Measurements from ENCODE around the gene HIPK2.

HIPK2 gene

GRCh38 chr7:139732471-139733167 lies 45.2 kb downstream of the HIPK2 start:
- Histone ChIP-seq H3F3A (ENCODE audit: low read depth) (no peaks in the 10 kb centered on the region), H3K27me3 (ENCODE audit: insufficient read depth, low read length, poor library complexity, severe bottlenecking) (no peaks in the 10 kb centered on the region), H2AFZ (ENCODE audit: low read length) (no peak overlapping the region), H3K79me2 (ENCODE audit: insufficient read depth, low read length) (peaks cover 24% of the 10 kb centered on the region), H3K9me3 (ENCODE audit: insufficient read depth, low read depth, low read length) (no peaks in the 10 kb centered on the region), H3K4me2 (ENCODE audit: low read depth, low read length, poor library complexity, severe bottlenecking) (no peak overlapping the region), H3K9me2 (replicated peaks; ENCODE audit: low read depth, low read length) (no peaks in the 10 kb centered on the region), H3K9ac (ENCODE audit: low read depth, low read length, poor library complexity, severe bottlenecking) (no peak overlapping the region), H3K4me1 (ENCODE audit: insufficient read depth, low read length, poor library complexity, severe bottlenecking) (peaks cover 16% of the 10 kb centered on the region), H3K4me3 (ENCODE audit: low read length, poor library complexity, severe bottlenecking) (no peak overlapping the region), H3K36me3 (ENCODE audit: insufficient read depth, low read length) (no peaks in the 10 kb centered on the region), H4K20me1 (ENCODE audit: insufficient read depth, low read length, poor library complexity, severe bottlenecking) (peaks cover 3% of the 10 kb centered on the region)
- TF ChIP-seq EZH2phosphoT487 (IDR thresholded peaks at IDR 0.05; ENCODE audit: borderline replicate concordance): no peak
- no peak for TF ChIP-seq CTCF (conservative IDR thresholded peaks at IDR 0.05; ENCODE audit: low read length)

- Histone ChIP-seq H3K4me2 (ENCODE audit: low read depth, low read length, poor library complexity, severe bottlenecking) (no peak overlapping the region), H3K36me3 (ENCODE audit: insufficient read depth, low read length) (no peaks in the 10 kb centered on the region), H4K20me1 (ENCODE audit: insufficient read depth, low read length, poor library complexity, severe bottlenecking) (no peaks in the 10 kb centered on the region), H3K9me2 (replicated peaks; ENCODE audit: low read depth, low read length) (no peaks in the 10 kb centered on the region), H3K4me1 (ENCODE audit: insufficient read depth, low read length, poor library complexity, severe bottlenecking) (peaks cover 16% of the 10 kb centered on the region), H3K9ac (ENCODE audit: low read depth, low read length, poor library complexity, severe bottlenecking) (no peak overlapping the region), H3K4me3 (ENCODE audit: low read length, poor library complexity, severe bottlenecking) (no peak overlapping the region), H3F3A (ENCODE audit: low read depth) (no peaks in the 10 kb centered on the region), H3K27me3 (ENCODE audit: insufficient read depth, low read length, poor library complexity, severe bottlenecking) (no peaks in the 10 kb centered on the region), H3K79me2 (ENCODE audit: insufficient read depth, low read length) (peaks cover 21% of the 10 kb centered on the region), H2AFZ (ENCODE audit: low read length) (no peak overlapping the region), H3K9me3 (ENCODE audit: insufficient read depth, low read depth, low read length) (no peaks in the 10 kb centered on the region)
- TF ChIP-seq EZH2phosphoT487 (IDR thresholded peaks at IDR 0.05; ENCODE audit: borderline replicate concordance) (no peak), CTCF (conservative IDR thresholded peaks at IDR 0.05; ENCODE audit: low read length) (no peak)
Measured at GRCh38 chr7:139731802-139732470, 45.9 kb downstream of the HIPK2 start.

- H3F3A ChIP-seq (ENCODE audit: low read depth): no peaks in the 10 kb centered on the region
- H3K9ac ChIP-seq (ENCODE audit: low read depth, low read length, poor library complexity, severe bottlenecking): no peak overlapping the region
- no peaks in the 10 kb centered on the region for H3K9me2 ChIP-seq (replicated peaks; ENCODE audit: low read depth, low read length)
- no peaks in the 10 kb centered on the region for H3K27me3 ChIP-seq (ENCODE audit: insufficient read depth, low read length, poor library complexity, severe bottlenecking)
- H3K79me2 ChIP-seq (ENCODE audit: insufficient read depth, low read length): peaks cover 11% of the 10 kb centered on the region
- H4K20me1 ChIP-seq (ENCODE audit: insufficient read depth, low read length, poor library complexity, severe bottlenecking): no peaks in the 10 kb centered on the region
- no peaks in the 10 kb centered on the region for H3K9me3 ChIP-seq (ENCODE audit: insufficient read depth, low read depth, low read length)
- H2AFZ ChIP-seq (ENCODE audit: low read length): no peak overlapping the region
- no peaks in the 10 kb centered on the region for H3K36me3 ChIP-seq (ENCODE audit: insufficient read depth, low read length)
- TF ChIP-seq EZH2phosphoT487 (IDR thresholded peaks at IDR 0.05; ENCODE audit: borderline replicate concordance) (no peak), CTCF (conservative IDR thresholded peaks at IDR 0.05; ENCODE audit: low read length) (no peak)
- peaks cover 13% of the 10 kb centered on the region for H3K4me1 ChIP-seq (ENCODE audit: insufficient read depth, low read length, poor library complexity, severe bottlenecking)
- H3K4me3 ChIP-seq (ENCODE audit: low read length, poor library complexity, severe bottlenecking): no peak overlapping the region
- no peak overlapping the region for H3K4me2 ChIP-seq (ENCODE audit: low read depth, low read length, poor library complexity, severe bottlenecking)
Measured at GRCh38 chr7:139730746-139731612, 46.8 kb downstream of the HIPK2 start.
